Panc1 (cell line): ENCODE data around the gene DNAAF5. TPM values are rescaled to one million over a fixed set of nuclear protein-coding genes. Genes with fewer than 3 reads are reported as not detected.

Experiments
- ATAC-seq: fragments of 200-7000 bp; cut with Tn5 transposase; 2 replicates; pipeline ENCODE4 v1.9.1; 2020; ENCODE audit warnings: mild to moderate bottlenecking, moderate library complexity
- BruUV-seq: library from RNA; stranded (reverse); fragments of 400-500 nt; replicated peaks from 2 replicates; lab custom pipeline; 2021; lab: Mats Ljungman, UMichigan
- CTCF ChIA-PET: fragments of 300-600 bp; sonication (Branson Sonifier 250); formaldehyde crosslinking; loops from one replicate; lab custom pipeline; 2022; ENCODE audit warnings: antibody characterized with exemption; lab: Charles Lee
- POLR2A ChIA-PET: fragments of 300-600 bp; sonication (Branson Sonifier 250); formaldehyde crosslinking; loops from one replicate; lab custom pipeline; 2022; ENCODE audit warnings: antibody characterized with exemption; lab: Charles Lee
- DNase-seq: peaks from one replicate; pipeline ENCODE4 v3.0.0-alpha.2; 2010; ENCODE audit warnings: low read depth, low spot score
- H3K27ac ChIP-seq: 2 replicates; pipeline ENCODE4 v1.5.1; 2011; ENCODE audit warnings: mild to moderate bottlenecking, low read length, inconsistent platforms
- H3K27me3 ChIP-seq: fragments of 200-500 bp; sonication (Bioruptor generic); 2 replicates; pipeline ENCODE4 v1.6.0; 2014; ENCODE audit warnings: low read length, inconsistent platforms; ENCODE audit not compliant: control insufficient read depth, insufficient read depth
- H3K36me3 ChIP-seq: fragments of 200-500 bp; sonication (Bioruptor generic); 2 replicates; pipeline ENCODE4 v1.5.1; 2014; ENCODE audit warnings: inconsistent platforms, mild to moderate bottlenecking, low read length, moderate library complexity; ENCODE audit not compliant: control insufficient read depth, insufficient read depth
- H3K4me1 ChIP-seq: 2 replicates; pipeline ENCODE4 v1.5.1; 2011; ENCODE audit warnings: inconsistent platforms, mild to moderate bottlenecking, low read length, moderate library complexity; ENCODE audit not compliant: control insufficient read depth, insufficient read depth
- H3K4me3 ChIP-seq, 2 experiments: 2 replicates each; pipeline ENCODE4 v1.5.1; 2011 to 2012; ENCODE audit warnings: low read depth in 2 of 2, low read length in 2 of 2, mild to moderate bottlenecking in 2 of 2, inconsistent platforms in 1 of 2, moderate library complexity in 1 of 2
- H3K9me3 ChIP-seq: fragments of 200-500 bp; sonication (Bioruptor generic); 2 replicates; pipeline ENCODE4 v1.5.1; 2014; ENCODE audit warnings: low read depth, mild to moderate bottlenecking, inconsistent platforms, low read length, moderate library complexity; ENCODE audit not compliant: control insufficient read depth, insufficient read depth
- CTCF ChIP-seq: fragments of 450-650 bp; IDR thresholded peaks from 2 replicates; pipeline ENCODE4 v1.5.1; 2017; ENCODE audit warnings: mild to moderate bottlenecking
- POLR2AphosphoS5 ChIP-seq: IDR thresholded peaks from 2 replicates; pipeline ENCODE4 v1.6.1; 2012; ENCODE audit warnings: mild to moderate bottlenecking, low read depth, low read length, moderate library complexity
- REST ChIP-seq, 2 experiments: IDR thresholded peaks; 2 replicates each; pipeline ENCODE4 v1.6.1; 2011 to 2012; ENCODE audit warnings: low read depth in 2 of 2, control low read depth in 1 of 2, low read length in 1 of 2, mild to moderate bottlenecking in 1 of 2, moderate library complexity in 1 of 2; ENCODE audit not compliant: insufficient read depth in 1 of 2
- SIN3A ChIP-seq: IDR thresholded peaks from 2 replicates; pipeline ENCODE4 v1.6.1; 2012; ENCODE audit warnings: low read depth, mild to moderate bottlenecking, low read length, moderate library complexity, borderline replicate concordance; ENCODE audit not compliant: insufficient read depth
- TCF7L2 ChIP-seq: IDR thresholded peaks from 2 replicates; pipeline ENCODE4 v1.6.1; 2011; ENCODE audit warnings: mild to moderate bottlenecking, low read depth, low read length, inconsistent platforms
- in situ Hi-C: cut with HindIII; loops from 2 replicates; pipeline ENCODE4 v1.10.0; 2016; ENCODE audit warnings: low sequenced_read_pairs, low pct_unique_long_range_greater_than_20kb
- intact Hi-C: fragments of 100-400 bp; cut with micrococcal nuclease; formaldehyde crosslinking; loops from one replicate; pipeline ENCODE4 v1.10.0; 2022; ENCODE audit not compliant: unreplicated experiment
- total RNA-seq: library from RNA; stranded (reverse); gene quantifications from one replicate; pipeline ENCODE4 v1.2.1, GENCODE V29; 2021; ENCODE audit not compliant: unreplicated experiment

DNAAF5 gene
- total RNA-seq, 1 experiment from 2014 or later = 79.5 TPM

- ATAC-seq (no peak), DNase-seq (no peak)
- TF ChIP-seq REST (IDR thresholded peaks at IDR 0.05; ENCODE audit: insufficient read depth in 1 of 2, low read depth in 2 of 2, low read length in 1 of 2) (no peak), POLR2AphosphoS5 (no peak), TCF7L2 (no peak), SIN3A (no peak), CTCF (no peak)
- no TSS peak for BruUV-seq
- no peak overlapping the region for H3K4me3 ChIP-seq
- no peak overlapping the region for H3K27ac ChIP-seq
- ChIA-PET POLR2A (no interaction called here), CTCF (no interaction called here)
- intact Hi-C loops (no loop called here), in situ Hi-C loops (no loop called here)
- no peaks in the 10 kb centered on the region for H3K9me3 ChIP-seq
- H3K27me3 ChIP-seq = no peaks in the 10 kb centered on the region
- H3K36me3 ChIP-seq = peaks cover 20% of the 10 kb centered on the region
- H3K4me1 ChIP-seq = no peaks in the 10 kb centered on the region
Measured at GRCh38 chr7:755413-755805, 28.9 kb downstream of the DNAAF5 start.

- ATAC-seq (no peak), DNase-seq (no peak)
- Histone ChIP-seq H3K9me3 (no peaks in the 10 kb centered on the region), H3K36me3 (peaks cover 20% of the 10 kb centered on the region), H3K4me3 (no peak overlapping the region), H3K4me1 (no peaks in the 10 kb centered on the region), H3K27me3 (no peaks in the 10 kb centered on the region), H3K27ac (no peak overlapping the region)
- intact Hi-C loops = no loop called here
- no TSS peak for BruUV-seq
- POLR2A ChIA-PET = no interaction called here
- CTCF ChIA-PET = no interaction called here
- in situ Hi-C loops = no loop called here
- no peak for TF ChIP-seq POLR2AphosphoS5
Measured at GRCh38 chr7:756231-756927, 29.9 kb downstream of the DNAAF5 start.

GRCh38 chr7:756928-757560 is 30.5 kb downstream of the DNAAF5 start:
- no peak overlapping the region for H3K27ac ChIP-seq
- POLR2A ChIA-PET = no interaction called here
- TF ChIP-seq SIN3A (no peak), TCF7L2 (no peak), REST (IDR thresholded peaks at IDR 0.05; ENCODE audit: insufficient read depth in 1 of 2, low read depth in 2 of 2, low read length in 1 of 2) (no peak), CTCF (no peak), POLR2AphosphoS5 (no peak)
- H3K9me3 ChIP-seq = no peaks in the 10 kb centered on the region
- intact Hi-C loops = no loop called here
- peaks cover 20% of the 10 kb centered on the region for H3K36me3 ChIP-seq
- CTCF ChIA-PET = no interaction called here
- DNase-seq = no peak
- no peaks in the 10 kb centered on the region for H3K27me3 ChIP-seq
- in situ Hi-C loops = no loop called here
- BruUV-seq = no TSS peak
- ATAC-seq = 0 out of 2 replicates have a peak, but pooled peaks have one; percentile 27
- no peak overlapping the region for H3K4me3 ChIP-seq
- H3K4me1 ChIP-seq = no peaks in the 10 kb centered on the region
